DND-41 (cell line): ENCODE measurements around the gene MICOS13.

Experiments used
- ATAC-seq: fragments of 200-7000 bp; cut with Tn5 transposase; 3 replicates; pipeline ENCODE4 v1.9.1; 2021; ENCODE audit warnings: low read depth; ENCODE audit not compliant: insufficient read depth
- DNase-seq: peaks from one replicate; pipeline ENCODE4 v3.0.0-alpha.2; 2020
- H2AFZ ChIP-seq: 2 replicates; pipeline ENCODE4 v1.6.0; 2012; ENCODE audit warnings: low read depth, low read length
- H3K27ac ChIP-seq: 2 replicates; pipeline ENCODE4 v1.5.1; 2012; ENCODE audit warnings: low read length, inconsistent platforms
- H3K27me3 ChIP-seq: fragments of 200-600 bp; sonication (generic); 2 replicates; pipeline ENCODE4 v1.6.0; 2012; ENCODE audit warnings: low read length, mild to moderate bottlenecking, inconsistent platforms; ENCODE audit not compliant: insufficient read depth, poor library complexity
- H3K36me3 ChIP-seq: 2 replicates; pipeline ENCODE4 v1.5.1; 2012; ENCODE audit warnings: low read length, inconsistent platforms; ENCODE audit not compliant: insufficient read depth
- H3K4me1 ChIP-seq: 2 replicates; pipeline ENCODE4 v1.5.1; 2012; ENCODE audit warnings: mild to moderate bottlenecking, low read length; ENCODE audit not compliant: insufficient read depth
- H3K4me2 ChIP-seq: 2 replicates; pipeline ENCODE4 v1.6.0; 2012; ENCODE audit warnings: mild to moderate bottlenecking, moderate library complexity, low read length, inconsistent platforms; ENCODE audit not compliant: insufficient read depth
- H3K4me3 ChIP-seq, 2 experiments: fragments of 200-600 bp in 1 of 2; shearing (Covaris generic) in 1 of 2; 2 replicates each; pipeline ENCODE4 v1.5.1; 2012 to 2016; ENCODE audit warnings: inconsistent platforms in 2 of 2, low read length in 2 of 2, mild to moderate bottlenecking in 2 of 2, low read depth in 1 of 2, moderate library complexity in 1 of 2
- H3K79me2 ChIP-seq: 2 replicates; pipeline ENCODE4 v1.6.0; 2012; ENCODE audit warnings: low read length, inconsistent platforms; ENCODE audit not compliant: insufficient read depth
- H3K9ac ChIP-seq: 2 replicates; pipeline ENCODE4 v1.6.0; 2012; ENCODE audit warnings: low read depth, mild to moderate bottlenecking, inconsistent platforms, low read length, moderate library complexity
- H3K9me3 ChIP-seq: 2 replicates; pipeline ENCODE4 v1.5.1; 2012; ENCODE audit warnings: low read length, moderate library complexity, mild to moderate bottlenecking, inconsistent platforms; ENCODE audit not compliant: insufficient read depth, severe bottlenecking
- H4K20me1 ChIP-seq: 2 replicates; pipeline ENCODE4 v1.6.0; 2012; ENCODE audit warnings: low read length; ENCODE audit not compliant: insufficient read depth
- CTCF ChIP-seq: IDR thresholded peaks from 2 replicates; pipeline ENCODE4 v1.5.1; 2012; ENCODE audit warnings: borderline replicate concordance, low read length, moderate library complexity, mild to moderate bottlenecking; ENCODE audit not compliant: poor library complexity, severe bottlenecking; ENCODE audit errors: extremely low read depth
- EZH2 ChIP-seq: IDR thresholded peaks from 3 replicates; pipeline ENCODE4 v1.6.1; 2012; ENCODE audit warnings: borderline replicate concordance, low read depth, mild to moderate bottlenecking, moderate library complexity, low read length, inconsistent platforms; ENCODE audit not compliant: severe bottlenecking

The MICOS13 gene

DNA sequence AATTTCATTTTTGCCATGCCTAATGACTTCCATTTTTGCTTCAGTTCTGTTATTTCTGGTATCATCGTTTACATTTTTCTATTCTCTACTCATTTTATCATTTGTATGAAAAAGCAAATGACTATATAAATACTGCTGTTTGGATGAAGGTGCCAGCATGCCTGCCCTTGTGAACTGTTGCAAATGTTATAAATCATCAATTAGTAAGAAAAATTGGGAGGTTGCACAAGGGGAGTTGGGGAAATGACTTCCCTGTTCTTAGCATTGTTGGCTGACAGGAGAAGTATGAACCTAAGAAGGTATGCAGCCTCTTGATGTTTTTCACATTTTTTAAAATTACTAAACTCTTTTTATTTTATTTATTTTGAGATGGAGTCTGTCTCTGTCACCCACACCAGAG lies 42.3 kb downstream of the MICOS13 start:
- TF ChIP-seq CTCF (no peak), EZH2 (no peak)
- no peak overlapping the region for H2AFZ ChIP-seq
- H3K9ac ChIP-seq: no peak overlapping the region
- H3K79me2 ChIP-seq: peaks cover 98% of the 10 kb centered on the region
- no peak overlapping the region for H3K27ac ChIP-seq
- peaks cover 85% of the 10 kb centered on the region for H4K20me1 ChIP-seq
- H3K9me3 ChIP-seq: no peaks in the 10 kb centered on the region
- H3K36me3 ChIP-seq: peaks cover 72% of the 10 kb centered on the region
- H3K4me1 ChIP-seq: no peaks in the 10 kb centered on the region; the same call in 1 of the 2 replicates
- no peak for ATAC-seq
- no peak for DNase-seq
- H3K27me3 ChIP-seq: no peaks in the 10 kb centered on the region
- H3K4me3 ChIP-seq: no peak overlapping the region
- H3K4me2 ChIP-seq: no peak overlapping the region

DNA sequence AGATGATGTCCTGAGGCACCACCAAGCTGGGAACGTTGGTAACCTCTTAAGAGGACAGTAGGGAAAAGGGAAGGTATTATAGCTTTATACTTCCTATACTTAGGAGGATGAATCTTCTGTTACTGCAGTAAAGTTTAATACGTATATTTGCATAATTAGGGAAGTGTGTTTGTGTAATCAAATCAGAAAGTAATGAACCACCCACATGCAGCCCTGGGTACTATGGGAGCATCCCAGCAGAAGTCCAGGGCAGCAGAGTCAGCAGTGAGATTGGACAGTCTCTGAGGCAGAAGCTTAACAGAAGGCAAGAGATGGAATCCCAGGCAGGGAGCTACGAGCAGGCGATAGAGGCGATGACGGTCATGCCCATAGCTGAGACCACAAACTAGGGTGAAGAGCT lies 44.9 kb downstream of the MICOS13 start:
- peaks cover 97% of the 10 kb centered on the region for H3K79me2 ChIP-seq
- H3K9me3 ChIP-seq: no peaks in the 10 kb centered on the region
- H4K20me1 ChIP-seq: peaks cover 82% of the 10 kb centered on the region
- H3K4me1 ChIP-seq: peaks cover 3% of the 10 kb centered on the region; the same call in 1 of the 2 replicates
- no peak for DNase-seq
- no peak overlapping the region for H3K4me2 ChIP-seq
- H3K27ac ChIP-seq: no peak overlapping the region
- no peaks in the 10 kb centered on the region for H3K27me3 ChIP-seq
- ATAC-seq: no peak
- no peak overlapping the region for H3K4me3 ChIP-seq
- no peak overlapping the region for H3K9ac ChIP-seq
- TF ChIP-seq CTCF (no peak), EZH2 (no peak)
- peaks cover 67% of the 10 kb centered on the region for H3K36me3 ChIP-seq
- no peak overlapping the region for H2AFZ ChIP-seq

DNA sequence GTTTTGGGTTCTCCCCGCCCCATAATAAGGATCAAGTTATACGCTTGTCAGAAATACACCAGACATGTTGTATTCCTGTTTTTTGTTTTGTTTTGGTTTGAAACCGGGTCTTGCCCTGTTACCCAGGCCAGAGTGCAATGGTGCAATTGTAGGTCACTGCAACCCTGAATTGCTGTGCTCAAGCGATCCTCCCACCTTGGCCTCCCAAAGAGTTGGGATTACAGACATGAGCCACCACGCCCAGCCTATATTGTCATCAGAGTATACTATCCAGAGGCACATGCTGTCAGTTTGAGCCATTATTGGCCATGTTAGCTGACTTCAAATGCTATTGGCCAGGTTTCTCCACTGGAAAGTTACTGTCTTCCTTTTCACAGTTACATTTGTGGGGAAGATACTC lies 47.7 kb downstream of the MICOS13 start:
- Histone ChIP-seq H2AFZ (no peak overlapping the region), H3K4me3 (no peak overlapping the region), H3K27me3 (no peaks in the 10 kb centered on the region), H3K27ac (no peak overlapping the region), H3K4me1 (peaks cover 14% of the 10 kb centered on the region), H3K4me2 (no peak overlapping the region), H3K9me3 (no peaks in the 10 kb centered on the region), H4K20me1 (peaks cover 83% of the 10 kb centered on the region), H3K36me3 (peaks cover 85% of the 10 kb centered on the region), H3K79me2 (peaks cover 98% of the 10 kb centered on the region), H3K9ac (no peak overlapping the region)
- DNase-seq: no peak
- TF ChIP-seq CTCF (no peak), EZH2 (no peak)
- no peak for ATAC-seq

DNA sequence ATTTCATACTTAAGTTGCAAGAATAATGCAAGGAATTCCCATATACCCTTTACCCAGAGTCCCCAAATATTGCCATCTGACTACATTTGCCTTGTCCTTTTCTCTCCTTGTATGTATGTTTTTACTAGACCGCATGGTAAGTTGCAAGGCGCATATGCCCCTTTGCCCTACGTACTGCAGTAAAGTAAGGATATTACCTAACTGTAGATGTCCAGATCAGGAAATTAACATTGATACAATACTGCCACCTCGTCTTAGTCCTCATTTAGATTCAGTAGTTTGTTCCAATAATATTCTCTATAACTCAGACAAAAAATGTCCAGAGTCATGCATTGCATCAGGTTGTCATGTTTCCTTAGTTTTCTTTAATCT lies 48.1 kb downstream of the MICOS13 start:
- Histone ChIP-seq H3K27me3 (no peaks in the 10 kb centered on the region), H4K20me1 (peaks cover 83% of the 10 kb centered on the region), H3K4me1 (peaks cover 18% of the 10 kb centered on the region), H3K9ac (no peak overlapping the region), H3K36me3 (peaks cover 85% of the 10 kb centered on the region), H3K4me2 (no peak overlapping the region), H3K4me3 (no peak overlapping the region), H3K79me2 (peaks cover 98% of the 10 kb centered on the region), H2AFZ (no peak overlapping the region), H3K27ac (no peak overlapping the region), H3K9me3 (no peaks in the 10 kb centered on the region)
- TF ChIP-seq EZH2 (no peak), CTCF (no peak)
- ATAC-seq: no peak
- no peak for DNase-seq
